Measurements from ENCODE around the gene SLC34A3.
A peak's percentile ranks its signal among the peaks of the same experiment; 100 is the strongest.
"Not testable (repeated sequence)": the region's sequence is repeated elsewhere in the genome, so short reads cannot be mapped to it uniquely, and the experiment has no call there.

The SLC34A3 gene

GRCh38 chr9:137254624-137255447 lies 24.1 kb downstream of the SLC34A3 start, which contains the start of gene NELFB:
TSS of gene NELFB (plus strand) at chr9:137255327.
- H3K9ac ChIP-seq (ENCODE audit: low read length): peak within 1 kb of the TSS; percentile 69
- H3K36me3 ChIP-seq (ENCODE audit: control insufficient read depth, insufficient read depth, low read length): no peaks in the 10 kb centered on the region
- no peaks in the 10 kb centered on the region for H3K27me3 ChIP-seq (ENCODE audit: control insufficient read depth, insufficient read depth, low read length)
- H3K4me1 ChIP-seq (ENCODE audit: control insufficient read depth, insufficient read depth, low read length): peaks cover 31% of the 10 kb centered on the region
- H3K4me3 ChIP-seq (ENCODE audit: low read length): peak within 1 kb of the TSS; percentile 50
- no peaks in the 10 kb centered on the region for H3K9me3 ChIP-seq (ENCODE audit: control insufficient read depth, low read length)

- Histone ChIP-seq H3K9me3 (ENCODE audit: control insufficient read depth, low read length) (no peaks in the 10 kb centered on the region), H3K27me3 (ENCODE audit: control insufficient read depth, insufficient read depth, low read length) (no peaks in the 10 kb centered on the region), H3K4me3 (ENCODE audit: low read length) (peak overlapping the region; percentile 44), H3K9ac (ENCODE audit: low read length) (peak overlapping the region; percentile 69), H3K4me1 (ENCODE audit: control insufficient read depth, insufficient read depth, low read length) (peaks cover 31% of the 10 kb centered on the region), H3K36me3 (ENCODE audit: control insufficient read depth, insufficient read depth, low read length) (no peaks in the 10 kb centered on the region)
Observed at GRCh38 chr9:137255448-137256114, 24.9 kb downstream of the SLC34A3 start.

- Histone ChIP-seq H3K4me1 (ENCODE audit: control insufficient read depth, insufficient read depth, low read length) (peaks cover 31% of the 10 kb centered on the region), H3K27me3 (ENCODE audit: control insufficient read depth, insufficient read depth, low read length) (no peaks in the 10 kb centered on the region), H3K36me3 (ENCODE audit: control insufficient read depth, insufficient read depth, low read length) (no peaks in the 10 kb centered on the region), H3K9me3 (ENCODE audit: control insufficient read depth, low read length) (no peaks in the 10 kb centered on the region), H3K9ac (ENCODE audit: low read length) (peak overlapping the region; percentile 69), H3K4me3 (ENCODE audit: low read length) (peak overlapping the region; percentile 44)
Observed at GRCh38 chr9:137256362-137256761, 25.7 kb downstream of the SLC34A3 start.

GRCh38 chr9:137256856-137257255 lies 26.2 kb downstream of the SLC34A3 start:
- no peak overlapping the region for H3K9ac ChIP-seq (ENCODE audit: low read length)
- H3K9me3 ChIP-seq (ENCODE audit: control insufficient read depth, low read length): no peaks in the 10 kb centered on the region
- no peaks in the 10 kb centered on the region for H3K27me3 ChIP-seq (ENCODE audit: control insufficient read depth, insufficient read depth, low read length)
- no peaks in the 10 kb centered on the region for H3K36me3 ChIP-seq (ENCODE audit: control insufficient read depth, insufficient read depth, low read length)
- H3K4me1 ChIP-seq (ENCODE audit: control insufficient read depth, insufficient read depth, low read length): peaks cover 31% of the 10 kb centered on the region
- H3K4me3 ChIP-seq (ENCODE audit: low read length): no peak overlapping the region

- not testable (repeated sequence) for H3K9me3 ChIP-seq (ENCODE audit: control insufficient read depth, low read length); H3K36me3 ChIP-seq (ENCODE audit: control insufficient read depth, insufficient read depth, low read length); H3K4me3 ChIP-seq (ENCODE audit: low read length); H3K4me1 ChIP-seq (ENCODE audit: control insufficient read depth, insufficient read depth, low read length); H3K27me3 ChIP-seq (ENCODE audit: control insufficient read depth, insufficient read depth, low read length); H3K9ac ChIP-seq (ENCODE audit: low read length)
Observed at GRCh38 chr9:137262173-137262908, 31.6 kb downstream of the SLC34A3 start.

- Histone ChIP-seq H3K4me3 (ENCODE audit: low read length) (no peak overlapping the region), H3K27me3 (ENCODE audit: control insufficient read depth, insufficient read depth, low read length) (no peaks in the 10 kb centered on the region), H3K4me1 (ENCODE audit: control insufficient read depth, insufficient read depth, low read length) (peaks cover 2% of the 10 kb centered on the region), H3K36me3 (ENCODE audit: control insufficient read depth, insufficient read depth, low read length) (peaks cover 4% of the 10 kb centered on the region), H3K9ac (ENCODE audit: low read length) (no peak overlapping the region), H3K9me3 (ENCODE audit: control insufficient read depth, low read length) (no peaks in the 10 kb centered on the region)
Observed at GRCh38 chr9:137262909-137263285, 32.2 kb downstream of the SLC34A3 start.

- Histone ChIP-seq H3K4me3 (ENCODE audit: low read length) (no peak overlapping the region), H3K36me3 (ENCODE audit: control insufficient read depth, insufficient read depth, low read length) (peaks cover 4% of the 10 kb centered on the region), H3K4me1 (ENCODE audit: control insufficient read depth, insufficient read depth, low read length) (peaks cover 8% of the 10 kb centered on the region), H3K27me3 (ENCODE audit: control insufficient read depth, insufficient read depth, low read length) (no peaks in the 10 kb centered on the region), H3K9me3 (ENCODE audit: control insufficient read depth, low read length) (no peaks in the 10 kb centered on the region), H3K9ac (ENCODE audit: low read length) (no peak overlapping the region)
Observed at GRCh38 chr9:137263506-137263905, 32.8 kb downstream of the SLC34A3 start.

GRCh38 chr9:137264067-137264466 lies 33.4 kb downstream of the SLC34A3 start:
- H3K9ac ChIP-seq (ENCODE audit: low read length): no peak overlapping the region
- H3K4me1 ChIP-seq (ENCODE audit: control insufficient read depth, insufficient read depth, low read length): peaks cover 13% of the 10 kb centered on the region
- H3K36me3 ChIP-seq (ENCODE audit: control insufficient read depth, insufficient read depth, low read length): peaks cover 4% of the 10 kb centered on the region
- H3K4me3 ChIP-seq (ENCODE audit: low read length): no peak overlapping the region
- no peaks in the 10 kb centered on the region for H3K9me3 ChIP-seq (ENCODE audit: control insufficient read depth, low read length)
- no peaks in the 10 kb centered on the region for H3K27me3 ChIP-seq (ENCODE audit: control insufficient read depth, insufficient read depth, low read length)

- Histone ChIP-seq H3K27me3 (ENCODE audit: control insufficient read depth, insufficient read depth, low read length) (no peaks in the 10 kb centered on the region), H3K9me3 (ENCODE audit: control insufficient read depth, low read length) (no peaks in the 10 kb centered on the region), H3K4me1 (ENCODE audit: control insufficient read depth, insufficient read depth, low read length) (peaks cover 22% of the 10 kb centered on the region), H3K4me3 (ENCODE audit: low read length) (no peak overlapping the region), H3K36me3 (ENCODE audit: control insufficient read depth, insufficient read depth, low read length) (peaks cover 4% of the 10 kb centered on the region), H3K9ac (ENCODE audit: low read length) (no peak overlapping the region)
Observed at GRCh38 chr9:137265496-137266161, 34.9 kb downstream of the SLC34A3 start.

GRCh38 chr9:137266162-137266527 lies 35.4 kb downstream of the SLC34A3 start:
- Histone ChIP-seq H3K9me3 (ENCODE audit: control insufficient read depth, low read length) (no peaks in the 10 kb centered on the region), H3K4me3 (ENCODE audit: low read length) (no peak overlapping the region), H3K4me1 (ENCODE audit: control insufficient read depth, insufficient read depth, low read length) (peaks cover 22% of the 10 kb centered on the region), H3K9ac (ENCODE audit: low read length) (no peak overlapping the region), H3K36me3 (ENCODE audit: control insufficient read depth, insufficient read depth, low read length) (peaks cover 4% of the 10 kb centered on the region), H3K27me3 (ENCODE audit: control insufficient read depth, insufficient read depth, low read length) (no peaks in the 10 kb centered on the region)

- peaks cover 22% of the 10 kb centered on the region for H3K4me1 ChIP-seq (ENCODE audit: control insufficient read depth, insufficient read depth, low read length)
- H3K27me3 ChIP-seq (ENCODE audit: control insufficient read depth, insufficient read depth, low read length): no peaks in the 10 kb centered on the region
- H3K9me3 ChIP-seq (ENCODE audit: control insufficient read depth, low read length): no peaks in the 10 kb centered on the region
- peaks cover 5% of the 10 kb centered on the region for H3K36me3 ChIP-seq (ENCODE audit: control insufficient read depth, insufficient read depth, low read length)
- H3K9ac ChIP-seq (ENCODE audit: low read length): no peak overlapping the region
- no peak overlapping the region for H3K4me3 ChIP-seq (ENCODE audit: low read length)
Observed at GRCh38 chr9:137266585-137267453, 36.1 kb downstream of the SLC34A3 start.

Measured in mucosa of stomach (tissue), 1 donor.